Activated T-helper 1 cell treated with anti-CD3 and anti-CD28 coated beads, Interleukin-12 subunit alpha, Interleukin-12 subunit beta, Interleukin-2, Interleukin-4 antibody, amounts not matched to agents 30 ng/mL and 10 ng/mL and 1 ng/mL, durations not matched to agents 14 hours and 24 hours and 36 hours (primary cell): ENCODE measurements around the gene FRMD4B. TPM values are rescaled to one million over a fixed set of nuclear protein-coding genes. Genes with fewer than 3 reads are reported as not detected.

Experiments
- DNase-seq: peaks from one replicate; pipeline ENCODE4 v3.0.0; 2021; ENCODE audit warnings: low spot score
- H3K27ac Mint-ChIP-seq: one replicate; pipeline ENCODE4 v1.8.0; 2021; ENCODE audit warnings: mild to moderate bottlenecking, mixed read lengths
- H3K27me3 Mint-ChIP-seq: one replicate; pipeline ENCODE4 v1.8.0; 2022; ENCODE audit warnings: mild to moderate bottlenecking, moderate library complexity, mixed read lengths; ENCODE audit not compliant: insufficient read depth
- H3K36me3 Mint-ChIP-seq: one replicate; pipeline ENCODE4 v1.8.0; 2021; ENCODE audit warnings: low read depth, mixed read lengths
- H3K4me1 Mint-ChIP-seq: one replicate; pipeline ENCODE4 v1.8.0; 2021; ENCODE audit warnings: low read depth, mixed read lengths
- H3K4me3 Mint-ChIP-seq: one replicate; pipeline ENCODE4 v1.8.0; 2021; ENCODE audit warnings: mild to moderate bottlenecking, moderate library complexity, mixed read lengths
- H3K9me3 Mint-ChIP-seq: one replicate; pipeline ENCODE4 v1.8.0; 2021; ENCODE audit warnings: mixed read lengths
- intact Hi-C: fragments of 100-400 bp; cut with micrococcal nuclease; formaldehyde crosslinking; loops from one replicate; pipeline ENCODE4 v1.15.1; 2024
- total RNA-seq: library from RNA; stranded (reverse); gene quantifications from 2 replicates; pipeline ENCODE4 v1.2.3, GENCODE V29; 2022

FRMD4B gene
- total RNA-seq, 1 donor from 2014 or later, result 83.6 TPM

GRCh38 chr3:69392415-69392814 lies 6.5 kb upstream of the FRMD4B start:
- Mint-ChIP-seq H3K4me3 (no peak overlapping the region), H3K27ac (no peak overlapping the region), H3K9me3 (no peaks in the 10 kb centered on the region), H3K4me1 (no peaks in the 10 kb centered on the region), H3K36me3 (no peaks in the 10 kb centered on the region), H3K27me3 (peaks cover 47% of the 10 kb centered on the region)
- intact Hi-C loops, result no loop called here
- no peak for DNase-seq

- H3K9me3 Mint-ChIP-seq, result no peaks in the 10 kb centered on the region
- intact Hi-C loops, result no loop called here
- no peak overlapping the region for H3K4me3 Mint-ChIP-seq
- H3K27me3 Mint-ChIP-seq, result peaks cover 51% of the 10 kb centered on the region
- no peak for DNase-seq
- no peak overlapping the region for H3K27ac Mint-ChIP-seq
- no peaks in the 10 kb centered on the region for H3K36me3 Mint-ChIP-seq
- H3K4me1 Mint-ChIP-seq, result peaks cover under 1% of the 10 kb centered on the region
Measured at GRCh38 chr3:69391554-69391953, 5.7 kb upstream of the FRMD4B start.

- intact Hi-C loops, result no loop called here
Measured at GRCh38 chr3:69390771-69391170, 4.9 kb upstream of the FRMD4B start.

GRCh38 chr3:69389520-69390248 lies 3.8 kb upstream of the FRMD4B start:
- H3K4me3 Mint-ChIP-seq, result no peak overlapping the region
- peaks cover 6% of the 10 kb centered on the region for H3K4me1 Mint-ChIP-seq
- H3K27me3 Mint-ChIP-seq, result peaks cover 56% of the 10 kb centered on the region
- no peaks in the 10 kb centered on the region for H3K36me3 Mint-ChIP-seq
- H3K27ac Mint-ChIP-seq, result no peak overlapping the region
- intact Hi-C loops, result no loop called here
- no peak for DNase-seq
- H3K9me3 Mint-ChIP-seq, result no peaks in the 10 kb centered on the region

More at GRCh38 chr3:69390771-69391170, 4.9 kb upstream of the FRMD4B start:
- Mint-ChIP-seq H3K27me3 (peaks cover 54% of the 10 kb centered on the region), H3K4me3 (no peak overlapping the region), H3K36me3 (no peaks in the 10 kb centered on the region), H3K27ac (no peak overlapping the region), H3K4me1 (peaks cover 6% of the 10 kb centered on the region), H3K9me3 (no peaks in the 10 kb centered on the region)
- DNase-seq, result no peak

GRCh38 chr3:69388241-69388640 lies 2.4 kb upstream of the FRMD4B start:
- intact Hi-C loops, result no loop called here
- H3K9me3 Mint-ChIP-seq, result no peaks in the 10 kb centered on the region
- H3K27me3 Mint-ChIP-seq, result peaks cover 66% of the 10 kb centered on the region
- no peak overlapping the region for H3K4me3 Mint-ChIP-seq
- no peak overlapping the region for H3K27ac Mint-ChIP-seq
- no peaks in the 10 kb centered on the region for H3K36me3 Mint-ChIP-seq
- no peak for DNase-seq
- peaks cover 6% of the 10 kb centered on the region for H3K4me1 Mint-ChIP-seq

- no peak for DNase-seq
- H3K36me3 Mint-ChIP-seq, result no peaks in the 10 kb centered on the region
- H3K4me3 Mint-ChIP-seq, result peak overlapping the region; percentile 75
- H3K4me1 Mint-ChIP-seq, result peaks cover 6% of the 10 kb centered on the region
- intact Hi-C loops, result loop anchor here (1.0 kb wide), 1 partner anchor 59 kb away; no protein-coding TSS in a partner anchor
- peaks cover 64% of the 10 kb centered on the region for H3K27me3 Mint-ChIP-seq
- H3K27ac Mint-ChIP-seq, result peak overlapping the region; percentile 13
- no peaks in the 10 kb centered on the region for H3K9me3 Mint-ChIP-seq
Measured at GRCh38 chr3:69386556-69387385, 883 bp upstream of the FRMD4B start.

- Mint-ChIP-seq H3K9me3 (no peaks in the 10 kb centered on the region), H3K4me3 (peak overlapping the region; percentile 75), H3K27me3 (peaks cover 70% of the 10 kb centered on the region), H3K27ac (no peak overlapping the region), H3K4me1 (peaks cover 6% of the 10 kb centered on the region), H3K36me3 (no peaks in the 10 kb centered on the region)
- intact Hi-C loops, result no loop called here
- DNase-seq, result no peak
Measured at GRCh38 chr3:69385123-69385722, 665 bp downstream of the FRMD4B start.

GRCh38 chr3:69384326-69384725 lies 1.6 kb downstream of the FRMD4B start:
- no peak for DNase-seq
- Mint-ChIP-seq H3K27ac (no peak overlapping the region), H3K27me3 (peaks cover 63% of the 10 kb centered on the region), H3K4me1 (peaks cover 6% of the 10 kb centered on the region), H3K36me3 (no peaks in the 10 kb centered on the region), H3K9me3 (no peaks in the 10 kb centered on the region), H3K4me3 (peak overlapping the region; percentile 66)
- intact Hi-C loops, result no loop called here

GRCh38 chr3:69379661-69380060 lies 6.2 kb downstream of the FRMD4B start:
- peaks cover 32% of the 10 kb centered on the region for H3K27me3 Mint-ChIP-seq
- no peaks in the 10 kb centered on the region for H3K4me1 Mint-ChIP-seq
- intact Hi-C loops, result no loop called here
- peaks cover 8% of the 10 kb centered on the region for H3K9me3 Mint-ChIP-seq
- H3K4me3 Mint-ChIP-seq, result no peak overlapping the region
- no peak for DNase-seq
- H3K36me3 Mint-ChIP-seq, result no peaks in the 10 kb centered on the region
- no peak overlapping the region for H3K27ac Mint-ChIP-seq

- intact Hi-C loops, result no loop called here
- Mint-ChIP-seq H3K4me1 (no peaks in the 10 kb centered on the region), H3K9me3 (peaks cover 8% of the 10 kb centered on the region), H3K4me3 (no peak overlapping the region), H3K36me3 (no peaks in the 10 kb centered on the region), H3K27ac (peak overlapping the region; percentile 18), H3K27me3 (peaks cover 21% of the 10 kb centered on the region)
- DNase-seq, result no peak
Measured at GRCh38 chr3:69378112-69378802, 7.6 kb downstream of the FRMD4B start.

- intact Hi-C loops, result no loop called here
- no peak for DNase-seq
- Mint-ChIP-seq H3K4me3 (no peak overlapping the region), H3K9me3 (peaks cover 8% of the 10 kb centered on the region), H3K4me1 (no peaks in the 10 kb centered on the region), H3K36me3 (no peaks in the 10 kb centered on the region), H3K27ac (no peak overlapping the region), H3K27me3 (peaks cover 21% of the 10 kb centered on the region)
Measured at GRCh38 chr3:69377262-69377661, 8.6 kb downstream of the FRMD4B start.

GRCh38 chr3:69376731-69377130 lies 9.2 kb downstream of the FRMD4B start:
- H3K27ac Mint-ChIP-seq, result no peak overlapping the region
- no peaks in the 10 kb centered on the region for H3K36me3 Mint-ChIP-seq
- intact Hi-C loops, result no loop called here
- H3K9me3 Mint-ChIP-seq, result peaks cover 8% of the 10 kb centered on the region
- H3K4me1 Mint-ChIP-seq, result no peaks in the 10 kb centered on the region
- no peak overlapping the region for H3K4me3 Mint-ChIP-seq
- no peak for DNase-seq
- H3K27me3 Mint-ChIP-seq, result peaks cover 18% of the 10 kb centered on the region
